Astrocyte of the hippocampus (primary cell): Measurements from ENCODE around the gene PIEZO2.

Experiments used
- DNase-seq: peaks from one replicate; pipeline ENCODE4 v3.0.0; 2011; ENCODE audit warnings: low read depth, low spot score

The PIEZO2 gene

GRCh38 chr18:10745971-10746370, 403.4 kb downstream of the PIEZO2 start:
- no peak for DNase-seq

DNA sequence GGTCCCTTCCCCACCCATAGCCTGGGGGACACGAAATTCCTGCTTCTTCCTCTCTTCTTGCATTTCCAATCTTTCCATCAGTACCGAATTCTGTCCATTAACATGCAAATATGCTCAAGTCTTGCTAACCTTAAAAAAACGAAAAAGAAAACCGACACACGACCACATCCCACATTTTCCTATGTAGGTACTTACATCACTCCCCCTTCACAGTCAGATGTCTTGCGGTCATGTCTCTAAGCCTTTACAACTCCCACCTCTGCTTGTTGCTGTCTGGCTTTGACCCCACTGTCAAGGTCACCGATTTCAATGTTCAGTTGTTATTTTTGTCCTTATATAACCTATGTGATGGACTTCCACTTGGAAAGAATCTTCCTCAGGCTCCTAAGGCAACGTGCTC, 404.1 kb downstream of the PIEZO2 start:
- no peak for DNase-seq

- DNase-seq: no peak
Measured at GRCh38 chr18:10743766-10744165, 405.6 kb downstream of the PIEZO2 start.

GRCh38 chr18:10739152-10739551, 410.2 kb downstream of the PIEZO2 start:
- no peak for DNase-seq

GRCh38 chr18:10736984-10737383, 412.4 kb downstream of the PIEZO2 start:
- peak; percentile 10 for DNase-seq

- no peak for DNase-seq
Measured at GRCh38 chr18:10732990-10733389, 416.4 kb downstream of the PIEZO2 start.

DNA sequence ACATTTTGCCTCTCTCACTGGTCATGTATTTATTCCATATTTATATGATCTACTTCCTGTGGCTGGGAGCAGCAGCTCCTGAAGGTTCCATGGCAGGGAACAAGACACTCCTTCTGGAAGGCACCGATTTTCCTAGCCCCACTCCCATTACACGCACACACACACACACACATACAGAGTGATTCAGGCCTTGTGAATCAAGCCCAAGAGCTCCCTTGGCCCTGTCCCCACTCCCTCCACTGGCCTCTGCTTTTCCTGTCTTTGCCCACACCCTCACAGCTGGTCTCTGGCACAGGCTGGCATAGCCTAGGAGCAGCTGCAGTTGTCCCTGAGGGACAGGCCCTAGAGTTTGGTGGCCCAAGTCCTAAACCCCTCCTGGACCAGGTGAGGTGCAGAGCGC, 421.9 kb downstream of the PIEZO2 start:
- DNase-seq: no peak

- peak; percentile 11 for DNase-seq
Measured at GRCh38 chr18:10726198-10727068, 422.9 kb downstream of the PIEZO2 start.

- DNase-seq: no peak
Measured at GRCh38 chr18:10724666-10725065, 424.7 kb downstream of the PIEZO2 start.

DNA sequence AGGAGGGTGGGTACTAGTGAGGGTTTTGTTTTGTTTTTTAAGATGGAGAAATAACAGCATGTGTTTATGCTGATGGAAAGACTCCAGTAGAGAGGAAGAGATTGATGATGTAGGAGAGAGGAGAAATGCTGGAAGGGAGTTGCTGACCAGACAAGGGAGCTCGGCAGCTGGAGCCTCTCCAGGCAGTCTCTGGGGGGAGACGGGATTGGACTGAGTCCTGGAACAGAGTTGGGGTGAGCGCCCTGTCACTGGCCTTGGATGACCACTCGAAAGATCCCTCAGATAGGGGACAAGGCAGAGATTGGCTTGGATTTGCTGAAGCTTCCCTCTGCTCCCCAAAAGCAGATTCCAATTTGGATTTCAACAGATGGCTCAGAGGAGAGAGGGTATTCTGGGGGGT, 425.9 kb downstream of the PIEZO2 start:
- DNase-seq: no peak

- DNase-seq: no peak
Measured at GRCh38 chr18:10718809-10719208, 430.6 kb downstream of the PIEZO2 start.

DNA sequence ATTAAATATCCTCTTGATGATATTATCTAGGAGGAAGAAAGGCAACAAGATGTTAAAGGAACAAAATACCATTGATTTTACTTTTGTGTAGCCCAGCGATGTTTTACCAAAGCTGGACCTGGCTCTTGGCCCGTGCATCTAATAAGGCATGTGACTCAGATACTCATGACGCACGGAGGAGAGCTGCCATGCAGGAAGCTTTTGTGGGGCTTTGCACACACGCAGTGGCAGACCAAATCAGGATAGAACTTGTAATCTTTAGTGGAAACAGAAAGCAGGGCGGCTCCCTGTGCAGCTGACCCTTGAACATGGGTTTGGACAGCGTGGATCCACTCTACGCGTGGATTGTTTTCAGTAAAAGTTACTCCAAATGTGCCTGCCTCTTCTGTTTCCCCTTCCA, 433.6 kb downstream of the PIEZO2 start:
- DNase-seq: peak; percentile 79

DNA sequence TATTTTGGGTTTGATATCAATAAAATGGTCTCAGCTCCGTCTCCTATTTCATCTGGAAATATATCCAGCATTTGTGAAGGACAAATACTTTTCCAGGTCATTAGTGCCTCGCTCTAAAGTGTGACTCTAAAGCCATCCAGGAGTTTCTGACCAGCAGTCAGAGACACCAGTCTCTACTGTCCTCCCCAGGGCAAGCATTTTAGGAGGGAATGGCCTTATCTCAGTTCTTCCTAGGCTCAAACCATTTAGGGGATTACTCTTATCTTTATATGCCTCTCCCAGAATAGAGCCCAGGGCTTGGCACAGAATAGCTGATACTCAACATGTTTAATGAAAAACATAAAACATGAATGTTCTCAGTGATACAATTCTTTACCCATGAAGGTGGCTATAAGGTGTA, 436.0 kb downstream of the PIEZO2 start:
- DNase-seq: no peak

DNA sequence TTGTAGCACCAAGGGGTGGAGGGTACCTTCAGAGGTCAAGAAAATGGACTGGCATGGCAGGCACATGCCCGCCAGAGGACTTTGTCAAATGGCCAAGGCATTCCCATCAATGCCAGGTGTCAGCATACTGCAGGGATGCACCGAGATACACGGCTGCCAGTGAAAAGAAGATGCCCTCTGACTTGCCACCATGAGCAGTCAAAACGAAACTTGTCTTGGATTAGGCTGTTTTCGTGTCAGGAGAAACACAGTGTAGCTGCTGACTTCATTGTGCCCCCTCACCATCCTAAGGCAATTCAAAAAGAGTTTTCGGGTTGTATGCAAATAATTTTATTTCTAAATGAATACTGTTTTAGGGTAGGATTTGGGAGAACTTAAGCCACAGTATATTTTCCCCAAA, 442.1 kb downstream of the PIEZO2 start:
- DNase-seq: no peak

- DNase-seq: no peak
Measured at GRCh38 chr18:10705786-10706185, 443.6 kb downstream of the PIEZO2 start.

DNA sequence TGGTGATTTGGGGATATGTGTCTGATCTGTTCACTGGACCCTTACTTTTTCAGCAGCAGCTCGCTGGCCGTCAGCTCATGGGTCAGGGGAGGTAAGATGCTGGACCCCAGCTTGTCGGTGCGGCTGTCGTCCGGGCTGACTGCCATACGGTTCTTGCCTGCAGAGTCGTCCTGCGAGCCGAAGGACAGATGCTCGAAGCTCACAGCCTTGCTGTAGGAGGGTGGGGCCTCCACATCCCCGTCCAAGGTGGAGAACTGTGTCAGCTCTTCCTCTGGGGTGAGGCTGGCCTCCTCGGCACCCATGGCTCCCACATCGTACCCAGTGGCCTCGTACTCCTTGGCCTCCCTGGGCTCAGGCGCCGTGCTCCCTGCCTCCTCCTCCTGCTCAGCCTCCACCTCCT, 444.1 kb downstream of the PIEZO2 start:
- DNase-seq: no peak

GRCh38 chr18:10702206-10702605, 447.2 kb downstream of the PIEZO2 start:
- DNase-seq: no peak

- no peak for DNase-seq
Measured at GRCh38 chr18:10690366-10690765, 459.0 kb downstream of the PIEZO2 start.

GRCh38 chr18:10690035-10690329, 459.4 kb downstream of the PIEZO2 start:
- DNase-seq: no peak

- no peak for DNase-seq
Measured at GRCh38 chr18:10689236-10690034, 459.9 kb downstream of the PIEZO2 start.

DNA sequence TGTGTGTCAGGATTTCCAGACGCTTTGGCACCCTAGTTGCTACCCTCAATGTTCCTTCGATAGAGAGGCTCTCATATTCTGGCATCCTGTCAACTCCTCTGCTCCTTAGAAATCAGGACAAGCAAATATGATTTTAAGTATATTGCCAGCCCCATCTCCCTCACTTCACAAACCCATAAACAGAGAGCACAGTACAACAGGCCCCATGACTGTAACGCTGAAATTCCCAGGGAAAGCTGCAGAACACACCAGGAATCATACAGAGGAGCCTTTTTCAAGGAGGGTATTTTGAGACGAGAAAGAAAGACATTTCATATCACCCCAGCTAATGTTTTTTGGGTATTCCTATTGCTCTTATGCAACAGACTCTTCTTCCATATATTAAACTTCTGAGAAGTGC, 460.6 kb downstream of the PIEZO2 start:
- no peak for DNase-seq

DNA sequence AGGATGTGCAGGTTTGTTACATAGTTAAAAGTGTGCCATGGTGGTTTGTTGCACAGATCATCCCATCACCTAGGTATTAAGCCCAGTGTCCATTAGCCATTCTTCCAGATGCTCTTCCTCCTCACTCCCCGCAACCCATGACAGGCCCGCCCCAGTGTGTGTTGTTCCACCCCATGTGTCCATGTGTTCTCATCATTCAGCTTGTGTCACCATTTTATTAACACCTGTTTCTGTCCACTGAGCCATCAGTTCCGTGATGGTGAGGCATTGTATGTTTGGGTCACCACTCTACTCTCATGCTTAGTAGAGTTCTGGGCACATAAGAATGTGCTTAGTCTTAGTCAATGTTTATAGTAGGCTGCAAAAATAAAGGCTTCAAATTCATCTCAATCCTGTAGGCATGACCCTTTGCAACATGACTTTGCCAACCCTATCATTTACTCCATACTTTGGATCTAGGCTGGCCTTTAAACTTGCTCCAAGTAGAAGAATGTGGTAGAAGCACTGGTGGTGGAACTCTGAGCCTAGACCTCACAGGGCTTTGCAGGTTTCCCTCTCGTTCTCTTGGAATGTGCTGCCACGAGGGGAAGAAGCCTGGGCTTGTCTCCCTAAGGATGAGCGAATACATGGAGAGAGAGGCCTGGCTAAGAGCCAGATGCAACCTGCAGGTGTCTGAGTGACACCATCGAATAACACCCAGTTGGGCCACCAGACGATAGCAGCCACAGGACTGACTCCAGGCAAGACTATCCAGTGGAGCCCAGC, 462.0 kb downstream of the PIEZO2 start:
- no peak for DNase-seq
